ENCODE measurements around the gene TP53AIP1. TPM values are rescaled to one million over a fixed set of nuclear protein-coding genes. Genes with fewer than 3 reads are reported as not detected.

Gene TP53AIP1
- total and polyA plus RNA-seq, 5 donors: 0.05 TPM; not detected in 4

DNA sequence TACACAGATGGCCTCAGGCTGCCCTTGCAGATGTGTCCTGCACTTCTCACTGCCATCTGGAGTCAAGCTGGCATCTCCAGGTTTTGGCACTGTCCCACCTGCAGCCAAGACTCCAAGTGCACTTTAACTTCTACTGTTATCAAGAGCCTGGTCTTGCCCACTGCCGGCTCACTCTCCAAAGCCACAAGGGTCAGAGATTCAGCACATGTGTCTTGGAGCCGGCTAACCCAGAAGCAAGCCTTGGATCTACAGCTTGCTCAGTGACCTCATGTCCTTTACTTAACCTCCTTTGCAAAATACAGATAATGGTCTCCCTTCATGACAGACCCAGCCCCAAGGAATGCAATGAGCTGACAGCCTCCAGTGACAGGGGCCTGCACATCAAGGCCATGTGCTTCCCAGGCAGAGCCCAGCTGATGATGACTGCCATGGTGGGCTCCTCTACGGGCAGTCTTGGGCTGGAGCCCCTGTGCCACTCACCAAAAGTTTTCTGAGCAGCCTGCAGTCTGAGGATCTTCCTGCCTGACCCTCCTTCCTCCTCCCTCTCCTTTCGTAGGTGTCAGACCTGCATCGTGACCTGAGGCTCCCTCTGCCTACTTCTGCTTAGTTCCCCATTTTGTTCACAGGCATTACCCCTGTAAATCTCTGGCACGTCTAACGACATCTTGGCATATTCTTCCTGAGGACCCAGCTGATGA lies 9.0 kb downstream of the TP53AIP1 start:
- Histone ChIP-seq H3K27me3 (ENCODE audit: control insufficient read depth, insufficient read depth) (no peaks in the 10 kb centered on the region), H3K4me3 (ENCODE audit: low read length) (no peak overlapping the region), H3K27ac (ENCODE audit: low read length) (no peak overlapping the region), H3K4me1 (ENCODE audit: control insufficient read depth, insufficient read depth, low read length) (no peaks in the 10 kb centered on the region), H3K9me3 (ENCODE audit: control insufficient read depth, low read length) (no peaks in the 10 kb centered on the region)
- DNase-seq: no peak
- intact Hi-C loops (cut with DNase I): no loop called here
- WGBS: 84% methylated on average over 7 of the region's 7 CpGs
- no peak for ATAC-seq

DNA sequence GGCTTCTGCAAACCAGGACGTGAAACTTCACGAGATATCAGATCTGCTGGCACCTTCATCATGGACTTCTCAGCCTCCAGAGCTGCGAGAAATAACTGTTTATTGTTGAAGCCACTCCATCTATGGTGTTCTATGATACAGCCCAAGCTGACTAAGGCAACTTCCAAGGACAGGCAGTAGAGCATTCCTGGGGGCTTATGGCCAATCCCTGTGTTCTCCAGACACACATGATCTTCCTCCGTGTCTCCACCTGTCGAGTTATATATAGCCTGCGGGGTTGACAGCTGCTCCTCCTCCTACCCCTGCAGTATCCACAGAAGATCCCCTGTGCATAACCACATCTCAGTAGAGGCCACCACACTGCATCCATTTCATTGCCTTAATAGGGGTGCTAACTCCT lies 11.0 kb downstream of the TP53AIP1 start:
- Histone ChIP-seq H3K9me3 (ENCODE audit: control insufficient read depth, low read length) (no peaks in the 10 kb centered on the region), H3K27me3 (ENCODE audit: control insufficient read depth, insufficient read depth) (no peaks in the 10 kb centered on the region), H3K4me3 (ENCODE audit: low read length) (no peak overlapping the region), H3K4me1 (ENCODE audit: control insufficient read depth, insufficient read depth, low read length) (no peaks in the 10 kb centered on the region), H3K27ac (ENCODE audit: low read length) (no peak overlapping the region)
- peak in 1 of 2 donors; percentile 35 for ATAC-seq
- 82% methylated on average over 6 of the region's 6 CpGs for WGBS
- intact Hi-C loops (cut with DNase I): no loop called here
- DNase-seq: no peak

DNA sequence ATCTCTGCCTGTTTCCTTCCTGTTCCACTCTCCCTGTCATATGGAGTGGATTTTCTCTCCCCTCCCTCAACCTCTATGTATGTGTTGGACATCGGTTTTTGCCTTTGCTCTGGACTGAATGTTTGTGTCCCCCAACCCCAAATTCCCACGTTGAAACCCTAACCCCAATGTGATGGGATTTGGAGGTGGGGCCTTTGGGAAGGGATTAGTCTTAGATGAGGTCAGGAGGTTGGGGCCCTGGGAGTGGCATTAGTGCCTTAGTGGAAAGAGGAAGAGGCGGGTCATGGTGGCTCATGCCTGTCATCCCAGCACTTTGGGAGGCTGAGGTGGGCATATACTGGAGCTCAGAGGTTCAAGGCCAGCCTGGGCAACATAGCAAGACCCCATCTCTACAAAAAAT lies 11.6 kb downstream of the TP53AIP1 start:
- H3K9me3 ChIP-seq (ENCODE audit: control insufficient read depth, low read length): no peaks in the 10 kb centered on the region
- no peak overlapping the region for H3K27ac ChIP-seq (ENCODE audit: low read length)
- WGBS: 90% methylated on average over 3 of the region's 3 CpGs
- H3K4me1 ChIP-seq (ENCODE audit: control insufficient read depth, insufficient read depth, low read length): no peaks in the 10 kb centered on the region
- intact Hi-C loops (cut with DNase I): no loop called here
- DNase-seq (peak in 1 of 3 donors; percentile 17), ATAC-seq (no peak)
- H3K27me3 ChIP-seq (ENCODE audit: control insufficient read depth, insufficient read depth): no peaks in the 10 kb centered on the region
- H3K4me3 ChIP-seq (ENCODE audit: low read length): no peak overlapping the region

DNA sequence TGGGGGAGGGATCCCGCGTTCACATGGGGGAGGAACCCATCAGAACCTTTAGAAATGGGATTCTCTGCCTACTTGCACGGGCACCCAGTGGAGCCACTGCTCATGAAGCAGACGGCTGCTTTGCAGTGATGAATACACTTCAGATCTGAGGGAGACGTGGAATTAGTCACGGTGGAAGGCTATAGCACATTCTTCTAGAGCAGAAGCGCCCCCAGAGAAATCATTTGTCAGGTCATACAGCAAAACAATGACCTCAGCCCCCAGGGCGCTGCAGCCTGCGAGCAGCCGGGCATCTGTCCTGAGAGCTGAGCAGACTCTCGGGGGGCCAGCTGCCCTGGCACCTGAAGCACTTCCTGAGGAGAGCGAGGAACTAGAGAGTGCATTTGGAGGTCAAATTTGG lies 12.7 kb downstream of the TP53AIP1 start:
- Histone ChIP-seq H3K27ac (ENCODE audit: low read length) (no peak overlapping the region), H3K4me3 (ENCODE audit: low read length) (no peak overlapping the region), H3K27me3 (ENCODE audit: control insufficient read depth, insufficient read depth) (no peaks in the 10 kb centered on the region), H3K9me3 (ENCODE audit: control insufficient read depth, low read length) (no peaks in the 10 kb centered on the region), H3K4me1 (ENCODE audit: control insufficient read depth, insufficient read depth, low read length) (no peaks in the 10 kb centered on the region)
- 39% methylated on average over 12 of the region's 12 CpGs for WGBS
- intact Hi-C loops (cut with DNase I): no loop called here
- DNase-seq (no peak), ATAC-seq (no peak)

DNA sequence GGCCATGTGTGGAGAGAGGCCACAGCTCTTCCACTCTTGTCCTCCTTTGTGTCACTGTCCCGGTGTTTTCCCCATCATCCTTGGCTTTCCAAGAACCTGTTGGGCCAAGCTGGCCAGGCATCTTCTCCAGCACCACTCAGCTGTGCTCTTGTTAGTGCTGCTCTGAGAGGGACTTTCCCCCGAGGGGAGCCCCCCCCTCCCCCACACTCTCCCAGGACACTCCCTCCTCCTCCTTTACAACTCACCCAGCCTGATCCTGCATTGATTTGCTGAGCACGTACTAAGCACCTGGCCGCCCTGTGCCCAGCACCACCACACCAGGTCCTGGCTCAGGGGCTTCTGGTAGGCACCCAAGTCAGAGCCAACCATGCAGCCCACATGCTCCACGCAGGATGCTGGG lies 13.2 kb downstream of the TP53AIP1 start:
- Histone ChIP-seq H3K27me3 (ENCODE audit: control insufficient read depth, insufficient read depth) (no peaks in the 10 kb centered on the region), H3K4me3 (ENCODE audit: low read length) (no peak overlapping the region), H3K9me3 (ENCODE audit: control insufficient read depth, low read length) (no peaks in the 10 kb centered on the region), H3K4me1 (ENCODE audit: control insufficient read depth, insufficient read depth, low read length) (no peaks in the 10 kb centered on the region), H3K27ac (ENCODE audit: low read length) (no peak overlapping the region)
- ATAC-seq (no peak), DNase-seq (no peak)
- intact Hi-C loops (cut with DNase I): no loop called here
- WGBS: 79% methylated on average over 5 of the region's 5 CpGs

DNA sequence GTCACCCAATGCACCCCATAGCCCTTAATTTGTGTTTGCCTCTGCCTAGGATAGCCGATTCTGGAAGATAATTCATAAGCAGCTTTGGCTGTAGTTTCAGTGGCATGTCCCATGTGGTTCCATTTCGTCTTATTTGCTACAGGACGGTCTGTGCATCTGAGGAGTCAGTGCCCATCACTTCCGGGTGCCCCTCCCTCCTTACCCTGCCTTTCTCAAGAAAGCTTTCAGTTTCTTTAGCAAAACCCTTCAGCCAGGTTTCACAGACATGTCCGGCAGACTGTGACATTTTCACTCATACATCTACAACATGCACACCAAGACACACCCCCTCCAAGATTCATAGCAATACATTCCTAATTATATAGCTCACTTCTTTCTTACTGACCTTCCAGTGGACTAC lies 14.3 kb downstream of the TP53AIP1 start:
- Histone ChIP-seq H3K9me3 (ENCODE audit: control insufficient read depth, low read length) (no peaks in the 10 kb centered on the region), H3K4me3 (ENCODE audit: low read length) (no peak overlapping the region), H3K27me3 (ENCODE audit: control insufficient read depth, insufficient read depth) (no peaks in the 10 kb centered on the region), H3K27ac (ENCODE audit: low read length) (no peak overlapping the region), H3K4me1 (ENCODE audit: control insufficient read depth, insufficient read depth, low read length) (no peaks in the 10 kb centered on the region)
- ATAC-seq: no peak
- peak in 1 of 3 donors; percentile 29 for DNase-seq
- intact Hi-C loops (cut with DNase I): no loop called here
- WGBS: 65% methylated on average over 5 of the region's 5 CpGs

DNA sequence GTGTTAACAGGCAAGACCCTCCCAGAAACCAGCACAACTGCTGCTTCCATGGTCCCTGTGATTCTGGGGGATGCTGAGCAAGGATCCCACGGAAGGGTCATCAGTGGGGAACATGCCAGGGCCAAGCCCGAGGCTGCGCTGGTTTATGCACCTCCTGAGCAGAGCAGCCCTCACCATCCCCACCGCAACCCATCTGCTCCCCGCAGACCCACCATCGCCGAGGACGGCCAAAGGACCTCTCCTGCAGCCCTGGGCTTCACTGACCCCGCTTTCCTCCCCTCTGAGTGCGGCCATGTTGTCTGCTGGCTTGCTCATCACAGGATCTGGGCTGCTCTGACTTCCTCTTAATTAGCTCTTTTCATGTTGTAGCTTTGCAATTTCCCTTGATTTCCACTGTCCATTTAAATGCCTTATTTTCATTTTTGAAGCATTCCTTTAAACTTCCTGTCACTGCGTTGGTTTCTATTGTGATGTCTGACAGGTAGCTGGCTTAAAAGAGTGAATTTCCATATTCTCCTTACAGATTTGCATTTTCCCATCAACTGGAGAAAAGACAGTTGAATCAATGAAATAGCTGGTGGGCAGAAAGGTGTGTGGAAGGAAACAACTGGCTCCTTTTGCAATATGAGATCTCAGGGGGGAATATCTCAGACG lies 14.9 kb downstream of the TP53AIP1 start:
- DNase-seq (peak in 1 of 3 donors; percentile 26), ATAC-seq (no peak)
- Histone ChIP-seq H3K4me3 (ENCODE audit: low read length) (no peak overlapping the region), H3K9me3 (ENCODE audit: control insufficient read depth, low read length) (no peaks in the 10 kb centered on the region), H3K27me3 (ENCODE audit: control insufficient read depth, insufficient read depth) (no peaks in the 10 kb centered on the region), H3K4me1 (ENCODE audit: control insufficient read depth, insufficient read depth, low read length) (no peaks in the 10 kb centered on the region), H3K27ac (ENCODE audit: low read length) (no peak overlapping the region)
- WGBS: 78% methylated on average over 12 of the region's 12 CpGs
- intact Hi-C loops (cut with DNase I): no loop called here

DNA sequence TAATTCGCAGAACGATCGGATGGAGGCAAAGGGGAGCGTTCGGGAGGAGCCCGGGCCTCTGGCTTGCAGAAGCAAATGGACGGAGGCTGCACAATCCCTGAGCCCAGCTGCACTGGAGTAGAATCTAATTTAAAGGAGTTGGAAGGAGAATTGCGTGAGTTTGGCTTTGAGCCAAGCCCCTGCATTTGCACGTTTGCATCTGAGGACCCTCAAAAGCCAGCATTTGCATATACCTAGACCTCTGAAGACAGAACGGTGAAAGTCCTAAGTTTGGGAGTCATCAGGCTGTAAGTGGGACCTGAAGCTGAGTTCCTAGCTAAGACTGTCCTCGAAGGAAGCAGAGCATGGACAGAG lies 15.6 kb downstream of the TP53AIP1 start:
- DNase-seq (no peak), ATAC-seq (no peak)
- Histone ChIP-seq H3K27me3 (ENCODE audit: control insufficient read depth, insufficient read depth) (no peaks in the 10 kb centered on the region), H3K4me3 (ENCODE audit: low read length) (no peak overlapping the region), H3K4me1 (ENCODE audit: control insufficient read depth, insufficient read depth, low read length) (no peaks in the 10 kb centered on the region), H3K9me3 (ENCODE audit: control insufficient read depth, low read length) (no peaks in the 10 kb centered on the region), H3K27ac (ENCODE audit: low read length) (no peak overlapping the region)
- intact Hi-C loops (cut with DNase I): no loop called here
- 71% methylated on average over 11 of the region's 11 CpGs for WGBS

DNA sequence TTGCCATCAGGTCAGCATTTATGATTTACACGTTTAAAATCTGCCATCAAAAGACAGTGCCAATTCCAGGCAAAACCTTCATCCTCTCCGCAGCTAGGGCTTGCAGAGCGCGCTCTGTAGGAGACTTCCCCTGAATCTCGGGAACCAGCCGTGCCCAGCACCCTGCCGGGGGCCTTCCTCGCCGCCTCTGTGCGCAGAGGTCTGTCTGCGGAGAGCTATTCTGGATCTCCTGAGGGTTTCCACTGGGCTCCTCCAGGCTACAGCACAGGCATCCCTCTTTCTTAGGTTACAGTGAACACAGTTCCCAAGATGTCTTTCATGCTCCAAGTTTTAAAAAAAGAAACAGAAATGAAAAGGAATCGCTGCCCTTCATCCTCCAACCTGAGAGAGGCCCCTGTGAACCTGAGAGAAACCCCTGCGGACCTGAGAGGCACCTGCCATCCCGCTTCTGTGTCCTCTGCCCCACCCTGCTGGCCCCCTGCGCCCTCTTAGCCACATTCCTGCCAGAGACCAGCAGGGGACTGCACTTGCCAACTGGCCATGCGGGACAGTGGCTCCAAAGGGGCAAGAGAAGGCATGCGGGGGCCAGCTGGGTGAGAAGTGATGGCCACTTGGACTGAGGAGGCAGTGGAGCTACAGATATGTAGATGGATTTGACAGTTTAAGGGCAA lies 16.1 kb downstream of the TP53AIP1 start:
- WGBS: 77% methylated on average over 17 of the region's 17 CpGs
- Histone ChIP-seq H3K27me3 (ENCODE audit: control insufficient read depth, insufficient read depth) (no peaks in the 10 kb centered on the region), H3K4me3 (ENCODE audit: low read length) (no peak overlapping the region), H3K4me1 (ENCODE audit: control insufficient read depth, insufficient read depth, low read length) (no peaks in the 10 kb centered on the region), H3K27ac (ENCODE audit: low read length) (no peak overlapping the region), H3K9me3 (ENCODE audit: control insufficient read depth, low read length) (no peaks in the 10 kb centered on the region)
- no peak for ATAC-seq
- intact Hi-C loops (cut with DNase I): no loop called here
- DNase-seq: no peak

DNA sequence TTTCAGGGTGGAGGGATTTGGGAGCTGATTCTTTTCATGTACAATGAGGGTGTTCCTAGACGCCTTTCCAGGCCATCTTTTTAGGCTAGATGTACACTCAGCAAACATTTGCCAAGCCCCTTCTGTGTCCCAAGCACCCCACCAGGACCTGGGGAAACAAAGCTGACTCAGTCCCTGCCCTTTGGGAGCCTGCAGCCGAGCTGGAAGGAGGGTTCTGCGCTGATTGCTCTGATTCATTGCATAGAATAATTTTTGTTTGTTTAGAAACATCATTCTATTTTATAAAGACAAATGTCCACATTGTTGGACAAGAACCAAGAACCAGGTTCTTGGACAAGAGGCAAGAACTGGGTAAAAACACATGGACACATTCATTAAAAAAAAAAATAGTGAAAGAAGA lies 16.7 kb downstream of the TP53AIP1 start:
- Histone ChIP-seq H3K9me3 (ENCODE audit: control insufficient read depth, low read length) (no peaks in the 10 kb centered on the region), H3K27me3 (ENCODE audit: control insufficient read depth, insufficient read depth) (no peaks in the 10 kb centered on the region), H3K4me1 (ENCODE audit: control insufficient read depth, insufficient read depth, low read length) (no peaks in the 10 kb centered on the region), H3K27ac (ENCODE audit: low read length) (no peak overlapping the region), H3K4me3 (ENCODE audit: low read length) (no peak overlapping the region)
- DNase-seq: no peak
- ATAC-seq: no peak
- WGBS: 75% methylated on average over 3 of the region's 3 CpGs
- intact Hi-C loops (cut with DNase I): no loop called here

DNA sequence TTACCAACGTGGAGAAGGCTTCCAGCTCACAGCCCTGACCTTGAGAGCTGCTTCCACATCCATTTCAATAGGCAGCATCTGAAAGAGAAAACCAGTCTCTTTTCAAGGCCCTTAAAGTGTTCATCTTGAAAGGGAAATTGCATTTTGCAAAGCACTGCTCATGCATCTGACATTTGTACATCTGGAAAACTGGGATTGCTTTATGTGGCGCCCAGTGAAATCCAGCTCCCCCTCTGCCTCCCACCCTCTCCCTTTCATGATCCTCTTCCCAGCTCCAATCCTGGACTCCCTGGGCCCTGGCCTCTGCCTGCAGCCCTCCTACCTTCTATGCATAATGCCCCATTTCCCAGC lies 17.4 kb downstream of the TP53AIP1 start:
- no peak for DNase-seq
- intact Hi-C loops (cut with DNase I): no loop called here
- no peak overlapping the region for H3K27ac ChIP-seq (ENCODE audit: low read length)
- no peaks in the 10 kb centered on the region for H3K27me3 ChIP-seq (ENCODE audit: control insufficient read depth, insufficient read depth)
- H3K9me3 ChIP-seq (ENCODE audit: control insufficient read depth, low read length): no peaks in the 10 kb centered on the region
- H3K4me3 ChIP-seq (ENCODE audit: low read length): no peak overlapping the region
- ATAC-seq: no peak
- peaks cover under 1% of the 10 kb centered on the region for H3K4me1 ChIP-seq (ENCODE audit: control insufficient read depth, insufficient read depth, low read length)
- WGBS: 62% methylated on average over 2 of the region's 2 CpGs

Data from right cardiac atrium (tissue), 5 donors.